Adipocyte (in vitro differentiated cells): ENCODE results near the gene TRPV5.

ENCODE experiments used
- DNase-seq: peaks from one replicate; pipeline ENCODE4 v3.0.0-alpha.2; 2015; ENCODE audit warnings: low read depth
- H3K27me3 ChIP-seq: replicated peaks from 2 replicates; pipeline ENCODE4 v1.7.0; 2013; ENCODE audit warnings: mild to moderate bottlenecking, low read length, moderate library complexity; ENCODE audit not compliant: control insufficient read depth, insufficient read depth
- H3K36me3 ChIP-seq: 2 replicates; pipeline ENCODE4 v1.7.0; 2013; ENCODE audit warnings: low read length, mild to moderate bottlenecking, moderate library complexity; ENCODE audit not compliant: control insufficient read depth, insufficient read depth, severe bottlenecking
- H3K4me1 ChIP-seq: 2 replicates; pipeline ENCODE4 v1.7.0; 2013; ENCODE audit warnings: mild to moderate bottlenecking, low read length, moderate library complexity; ENCODE audit not compliant: control insufficient read depth, insufficient read depth
- H3K4me3 ChIP-seq: 2 replicates; pipeline ENCODE4 v1.7.0; 2013; ENCODE audit warnings: mild to moderate bottlenecking, low read length, moderate library complexity
- H3K9ac ChIP-seq: 2 replicates; pipeline ENCODE4 v1.7.0; 2013; ENCODE audit warnings: mild to moderate bottlenecking, low read length, moderate library complexity
- H3K9me3 ChIP-seq: 2 replicates; pipeline ENCODE4 v1.7.0; 2013; ENCODE audit warnings: mild to moderate bottlenecking, low read length, moderate library complexity; ENCODE audit not compliant: control insufficient read depth

Gene TRPV5

DNA sequence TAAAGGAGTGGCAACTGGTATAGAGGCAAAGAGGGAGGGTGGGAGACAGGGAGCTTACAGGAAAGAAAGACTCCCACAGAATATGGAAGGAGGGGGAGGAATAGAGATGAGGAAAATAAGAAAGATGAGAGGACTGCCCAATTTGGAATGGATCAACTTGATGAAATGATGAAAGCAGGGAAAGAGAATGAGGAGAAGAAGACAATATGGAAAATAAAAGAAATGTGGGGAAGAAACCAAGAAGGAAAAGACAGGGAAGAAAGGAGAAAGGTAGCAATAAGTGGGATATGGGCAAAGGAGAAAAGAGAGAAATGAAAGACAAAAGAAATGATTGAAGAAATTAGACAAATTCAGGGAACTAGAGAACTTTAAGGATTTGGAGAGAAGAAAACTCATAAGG, 25.7 kb upstream of the TRPV5 start:
- Histone ChIP-seq H3K9ac (no peak overlapping the region), H3K9me3 (peaks cover 7% of the 10 kb centered on the region), H3K27me3 (peaks cover 14% of the 10 kb centered on the region), H3K36me3 (no peaks in the 10 kb centered on the region), H3K4me3 (no peak overlapping the region), H3K4me1 (no peaks in the 10 kb centered on the region)
- no peak for DNase-seq

DNA sequence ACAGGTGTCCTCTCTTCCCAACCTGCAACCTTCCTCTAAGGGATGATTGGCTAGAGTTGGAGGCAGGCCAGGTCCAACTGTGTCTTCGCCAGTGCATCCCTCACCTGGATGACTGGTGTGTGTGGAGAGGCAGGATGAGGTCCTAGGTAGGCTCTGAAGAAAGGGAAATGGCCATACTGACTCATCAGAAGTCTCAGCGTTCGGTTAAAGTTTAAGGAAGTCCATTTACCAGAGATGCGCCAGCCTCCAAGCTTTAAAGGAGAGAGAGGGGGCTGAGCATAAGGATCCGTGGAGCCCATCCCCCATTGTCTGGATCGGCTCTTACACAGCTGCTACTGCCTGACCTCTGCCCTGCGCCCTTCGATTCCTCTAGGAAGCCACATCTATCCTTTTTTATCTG, 24.2 kb upstream of the TRPV5 start:
- DNase-seq = no peak
- no peak overlapping the region for H3K9ac ChIP-seq
- no peaks in the 10 kb centered on the region for H3K4me1 ChIP-seq
- peaks cover 7% of the 10 kb centered on the region for H3K27me3 ChIP-seq
- no peak overlapping the region for H3K4me3 ChIP-seq
- H3K36me3 ChIP-seq = no peaks in the 10 kb centered on the region
- H3K9me3 ChIP-seq = peaks cover 7% of the 10 kb centered on the region

- Histone ChIP-seq H3K4me3 (no peak overlapping the region), H3K9me3 (peaks cover 7% of the 10 kb centered on the region), H3K36me3 (no peaks in the 10 kb centered on the region), H3K4me1 (no peaks in the 10 kb centered on the region), H3K9ac (no peak overlapping the region), H3K27me3 (peaks cover 7% of the 10 kb centered on the region)
- DNase-seq = no peak
Observed at GRCh38 chr7:142956951-142957623, 23.5 kb upstream of the TRPV5 start.

- H3K9ac ChIP-seq = no peak overlapping the region
- DNase-seq = no peak
Observed at GRCh38 chr7:142954680-142955268, 21.2 kb upstream of the TRPV5 start.

DNA sequence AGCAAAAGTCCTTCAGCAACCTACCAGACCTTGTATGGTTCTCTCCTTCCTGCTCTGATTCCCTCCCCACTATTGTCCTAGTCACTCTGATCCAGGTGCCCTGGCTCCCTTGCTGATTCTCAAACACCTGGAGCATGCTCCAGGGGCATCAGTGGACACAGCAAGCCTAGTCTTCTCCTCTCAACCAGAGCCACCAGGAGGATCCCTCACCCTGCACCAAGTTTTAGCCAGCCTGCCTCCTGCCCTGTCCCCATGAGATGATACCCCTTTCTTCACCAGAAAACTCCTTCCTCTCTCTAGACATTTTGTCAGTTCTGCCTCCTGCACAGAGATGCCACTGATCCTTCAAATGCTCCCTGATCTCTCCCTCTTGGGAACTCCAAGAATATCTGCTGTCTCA, 16.7 kb upstream of the TRPV5 start:
- peaks cover 12% of the 10 kb centered on the region for H3K27me3 ChIP-seq
- no peak overlapping the region for H3K9ac ChIP-seq
- H3K36me3 ChIP-seq = no peaks in the 10 kb centered on the region
- DNase-seq = no peak
- H3K4me3 ChIP-seq = no peak overlapping the region
- peaks cover 7% of the 10 kb centered on the region for H3K9me3 ChIP-seq
- no peaks in the 10 kb centered on the region for H3K4me1 ChIP-seq

More at GRCh38 chr7:142954680-142955268, 21.2 kb upstream of the TRPV5 start:
- Histone ChIP-seq H3K9me3 (peaks cover 7% of the 10 kb centered on the region), H3K4me1 (no peaks in the 10 kb centered on the region), H3K4me3 (no peak overlapping the region), H3K27me3 (peaks cover 13% of the 10 kb centered on the region), H3K36me3 (no peaks in the 10 kb centered on the region)

- DNase-seq = no peak
- Histone ChIP-seq H3K36me3 (no peaks in the 10 kb centered on the region), H3K9me3 (no peaks in the 10 kb centered on the region), H3K4me1 (no peaks in the 10 kb centered on the region), H3K9ac (no peak overlapping the region), H3K4me3 (no peak overlapping the region), H3K27me3 (peaks cover 20% of the 10 kb centered on the region)
Observed at GRCh38 chr7:142948603-142949002, 15.1 kb upstream of the TRPV5 start.

DNA sequence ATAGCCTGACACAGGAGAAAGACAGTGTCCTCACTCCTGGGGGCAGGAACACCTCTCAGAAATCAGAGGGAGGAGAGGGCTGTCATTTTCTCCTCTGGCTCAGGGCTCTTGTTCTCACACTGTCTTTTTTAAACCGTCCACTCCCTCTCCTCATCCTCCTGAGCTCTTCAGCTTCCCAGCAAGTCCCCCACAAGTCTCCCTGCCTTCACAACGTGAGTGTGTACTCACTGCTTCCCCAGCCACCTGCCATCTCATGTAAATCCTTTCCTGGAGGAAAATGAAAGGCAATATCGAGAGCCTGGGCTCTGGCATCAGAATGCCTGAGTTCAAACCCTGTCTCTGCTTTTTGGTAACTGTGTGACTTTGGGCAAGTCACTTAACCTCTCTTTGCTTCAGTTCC, 11.5 kb upstream of the TRPV5 start:
- Histone ChIP-seq H3K36me3 (no peaks in the 10 kb centered on the region), H3K4me3 (no peak overlapping the region), H3K4me1 (no peaks in the 10 kb centered on the region), H3K9me3 (no peaks in the 10 kb centered on the region), H3K27me3 (peaks cover 19% of the 10 kb centered on the region), H3K9ac (no peak overlapping the region)
- DNase-seq = no peak

GRCh38 chr7:142943706-142944268, 10.2 kb upstream of the TRPV5 start:
- peaks cover 20% of the 10 kb centered on the region for H3K27me3 ChIP-seq
- H3K4me1 ChIP-seq = no peaks in the 10 kb centered on the region
- H3K9me3 ChIP-seq = no peaks in the 10 kb centered on the region
- no peak for DNase-seq
- H3K36me3 ChIP-seq = no peaks in the 10 kb centered on the region
- no peak overlapping the region for H3K4me3 ChIP-seq
- H3K9ac ChIP-seq = no peak overlapping the region

DNA sequence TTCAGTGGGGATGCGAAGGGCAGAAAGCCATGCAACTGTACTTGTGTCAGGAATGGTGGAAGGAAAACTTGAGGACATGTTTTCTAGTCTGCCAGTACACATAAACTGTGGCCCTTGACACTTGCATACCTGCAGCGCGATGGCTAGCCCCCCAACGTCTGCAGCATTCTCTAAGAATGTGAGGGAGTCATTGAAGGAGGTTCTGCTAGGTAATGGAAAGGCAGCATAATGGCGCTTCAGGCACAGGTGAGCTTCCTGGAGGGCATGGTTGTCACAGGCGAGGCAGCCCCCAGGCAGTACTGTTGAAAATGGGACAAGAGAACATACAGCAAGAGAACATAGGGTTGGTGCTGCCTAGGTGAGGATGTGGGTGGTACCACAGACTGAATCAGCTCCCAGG, 9.2 kb upstream of the TRPV5 start:
- H3K9me3 ChIP-seq = no peaks in the 10 kb centered on the region
- no peaks in the 10 kb centered on the region for H3K4me1 ChIP-seq
- no peak overlapping the region for H3K9ac ChIP-seq
- peaks cover 28% of the 10 kb centered on the region for H3K27me3 ChIP-seq
- DNase-seq = no peak
- H3K4me3 ChIP-seq = no peak overlapping the region
- no peaks in the 10 kb centered on the region for H3K36me3 ChIP-seq

- Histone ChIP-seq H3K27me3 (peaks cover 28% of the 10 kb centered on the region), H3K36me3 (no peaks in the 10 kb centered on the region), H3K9me3 (no peaks in the 10 kb centered on the region), H3K4me1 (no peaks in the 10 kb centered on the region), H3K4me3 (no peak overlapping the region), H3K9ac (no peak overlapping the region)
- no peak for DNase-seq
Observed at GRCh38 chr7:142941541-142941940, 8.0 kb upstream of the TRPV5 start.

GRCh38 chr7:142940966-142941535, 7.5 kb upstream of the TRPV5 start:
- Histone ChIP-seq H3K9me3 (no peaks in the 10 kb centered on the region), H3K36me3 (no peaks in the 10 kb centered on the region), H3K4me3 (no peak overlapping the region), H3K9ac (no peak overlapping the region), H3K4me1 (no peaks in the 10 kb centered on the region), H3K27me3 (peaks cover 28% of the 10 kb centered on the region)
- DNase-seq = no peak
